GM19372 (cell line): ENCODE results near the gene DKK2.

ENCODE experiments used
- ATAC-seq: cut with Tn5 transposase; IDR thresholded peaks from one replicate; pipeline ENCODE4 v1.9.1; 2021; ENCODE audit warnings: mild to moderate bottlenecking, low read depth, moderate library complexity; ENCODE audit not compliant: unreplicated experiment

The DKK2 gene

GRCh38 chr4:107017443-107018343 lies 18.4 kb downstream of the DKK2 start:
- ATAC-seq, result no peak

- no peak for ATAC-seq
Observed at GRCh38 chr4:107011312-107011711, 24.8 kb downstream of the DKK2 start.

- ATAC-seq, result no peak
Observed at GRCh38 chr4:107009196-107009968, 26.7 kb downstream of the DKK2 start.

GRCh38 chr4:107008115-107008514 lies 28.0 kb downstream of the DKK2 start:
- ATAC-seq, result no peak

- no peak for ATAC-seq
Observed at GRCh38 chr4:107006218-107006617, 29.9 kb downstream of the DKK2 start.

GRCh38 chr4:106996490-106996889 lies 39.6 kb downstream of the DKK2 start:
- no peak for ATAC-seq

- ATAC-seq, result no peak
Observed at GRCh38 chr4:106993827-106994226, 42.3 kb downstream of the DKK2 start.

- ATAC-seq, result no peak
Observed at GRCh38 chr4:106987311-106987710, 48.8 kb downstream of the DKK2 start.

- no peak for ATAC-seq
Observed at GRCh38 chr4:106986486-106986885, 49.6 kb downstream of the DKK2 start.

- ATAC-seq, result no peak
Observed at GRCh38 chr4:106985830-106986229, 50.3 kb downstream of the DKK2 start.

GRCh38 chr4:106982711-106983211 lies 53.4 kb downstream of the DKK2 start:
- no peak for ATAC-seq

- ATAC-seq, result no peak
Observed at GRCh38 chr4:106981431-106981830, 54.7 kb downstream of the DKK2 start.

- no peak for ATAC-seq
Observed at GRCh38 chr4:106979476-106979875, 56.6 kb downstream of the DKK2 start.

GRCh38 chr4:106978046-106978774 lies 57.9 kb downstream of the DKK2 start:
- no peak for ATAC-seq

- ATAC-seq, result no peak
Observed at GRCh38 chr4:106971636-106972035, 64.5 kb downstream of the DKK2 start.

GRCh38 chr4:106967892-106968291 lies 68.2 kb downstream of the DKK2 start:
- no peak for ATAC-seq

GRCh38 chr4:106953036-106953705 lies 82.9 kb downstream of the DKK2 start:
- ATAC-seq, result no peak

GRCh38 chr4:106951891-106952290 lies 84.2 kb downstream of the DKK2 start:
- no peak for ATAC-seq

GRCh38 chr4:106941841-106942240 lies 94.3 kb downstream of the DKK2 start:
- no peak for ATAC-seq

- ATAC-seq, result no peak
Observed at GRCh38 chr4:106930522-106930921, 105.6 kb downstream of the DKK2 start.
